ENCODE data around the gene SLC25A4. TPM values are rescaled to one million over a fixed set of nuclear protein-coding genes. Genes with fewer than 3 reads are reported as not detected.
"Not testable (repeated sequence)": the region's sequence is repeated elsewhere in the genome, so short reads cannot be mapped to it uniquely, and the experiment has no call there.

SLC25A4 gene
- total RNA-seq, 2 experiments from 2014 or later: 29.6 to 38.2 TPM

- intact Hi-C loops (cut with micrococcal nuclease; ENCODE audit: unreplicated experiment): no loop called here
- Histone ChIP-seq H3K9me2 (ENCODE audit: insufficient read depth, low read length) (no peaks in the 10 kb centered on the region), H3K27ac (ENCODE audit: low read depth, low read length, poor library complexity, severe bottlenecking) (no peak overlapping the region), H3K9me3 (ENCODE audit: low read length) (no peaks in the 10 kb centered on the region), H3K4me2 (ENCODE audit: low read length) (no peak overlapping the region), H3K36me3 (ENCODE audit: insufficient read depth, low read length) (no peaks in the 10 kb centered on the region), H4K20me1 (ENCODE audit: insufficient read depth, low read length) (no peaks in the 10 kb centered on the region), H2AFZ (ENCODE audit: low read length) (no peak overlapping the region), H3K79me2 (ENCODE audit: insufficient read depth, low read depth, low read length) (no peaks in the 10 kb centered on the region), H3K4me3 (ENCODE audit: low read depth, low read length, poor library complexity, severe bottlenecking) (no peak overlapping the region), H3K4me1 (ENCODE audit: insufficient read depth, low read length, poor library complexity, severe bottlenecking) (no peaks in the 10 kb centered on the region)
- ChIA-PET CTCF (ENCODE audit: unreplicated experiment) (no interaction called here), POLR2A (interaction anchor here (0.9 to 1.0 kb wide), 2 partner anchors 9 to 45 kb away, joined by 3 read pairs; no protein-coding TSS in a partner anchor)
- no TSS peak for BruUV-seq (replicated peaks)
- DNase-seq (ENCODE audit: low spot score): no peak
- TF ChIP-seq CTCF (conservative IDR thresholded peaks at IDR 0.05; ENCODE audit: low read length) (no peak), EZH2phosphoT487 (IDR thresholded peaks at IDR 0.05; ENCODE audit: borderline replicate concordance, low read depth, low read length) (no peak)
Observed at GRCh38 chr4:185115827-185116232, 27.2 kb upstream of the SLC25A4 start.

- no peak overlapping the region for H3K27ac ChIP-seq (ENCODE audit: low read depth, low read length, poor library complexity, severe bottlenecking)
- H3K79me2 ChIP-seq (ENCODE audit: insufficient read depth, low read depth, low read length): no peaks in the 10 kb centered on the region
- ChIA-PET POLR2A (no interaction called here), CTCF (ENCODE audit: unreplicated experiment) (no interaction called here)
- no peak for DNase-seq (ENCODE audit: low spot score)
- no peaks in the 10 kb centered on the region for H4K20me1 ChIP-seq (ENCODE audit: insufficient read depth, low read length)
- H3K9me2 ChIP-seq (ENCODE audit: insufficient read depth, low read length): no peaks in the 10 kb centered on the region
- no peaks in the 10 kb centered on the region for H3K36me3 ChIP-seq (ENCODE audit: insufficient read depth, low read length)
- no peak for TF ChIP-seq EZH2phosphoT487 (IDR thresholded peaks at IDR 0.05; ENCODE audit: borderline replicate concordance, low read depth, low read length)
- TF ChIP-seq CTCF (conservative IDR thresholded peaks at IDR 0.05; ENCODE audit: low read length): no peak
- H3K4me2 ChIP-seq (ENCODE audit: low read length): no peak overlapping the region
- intact Hi-C loops (cut with micrococcal nuclease; ENCODE audit: unreplicated experiment): no loop called here
- H3K4me1 ChIP-seq (ENCODE audit: insufficient read depth, low read length, poor library complexity, severe bottlenecking): no peaks in the 10 kb centered on the region
- no peaks in the 10 kb centered on the region for H3K9me3 ChIP-seq (ENCODE audit: low read length)
- no peak overlapping the region for H2AFZ ChIP-seq (ENCODE audit: low read length)
- H3K4me3 ChIP-seq (ENCODE audit: low read depth, low read length, poor library complexity, severe bottlenecking): no peak overlapping the region
- no TSS peak for BruUV-seq (replicated peaks)
Observed at GRCh38 chr4:185117300-185117934, 25.6 kb upstream of the SLC25A4 start.

GRCh38 chr4:185118876-185119275 is 24.2 kb upstream of the SLC25A4 start:
- Histone ChIP-seq H3K9me2 (ENCODE audit: insufficient read depth, low read length) (no peaks in the 10 kb centered on the region), H3K36me3 (ENCODE audit: insufficient read depth, low read length) (no peaks in the 10 kb centered on the region), H3K4me1 (ENCODE audit: insufficient read depth, low read length, poor library complexity, severe bottlenecking) (no peaks in the 10 kb centered on the region), H3K79me2 (ENCODE audit: insufficient read depth, low read depth, low read length) (no peaks in the 10 kb centered on the region), H3K9me3 (ENCODE audit: low read length) (no peaks in the 10 kb centered on the region), H3K4me2 (ENCODE audit: low read length) (no peak overlapping the region), H2AFZ (ENCODE audit: low read length) (no peak overlapping the region), H3K27ac (ENCODE audit: low read depth, low read length, poor library complexity, severe bottlenecking) (no peak overlapping the region), H4K20me1 (ENCODE audit: insufficient read depth, low read length) (no peaks in the 10 kb centered on the region), H3K4me3 (ENCODE audit: low read depth, low read length, poor library complexity, severe bottlenecking) (no peak overlapping the region)
- intact Hi-C loops (cut with micrococcal nuclease; ENCODE audit: unreplicated experiment): no loop called here
- no peak for DNase-seq (ENCODE audit: low spot score)
- CTCF ChIA-PET (ENCODE audit: unreplicated experiment): no interaction called here
- no peak for TF ChIP-seq CTCF (conservative IDR thresholded peaks at IDR 0.05; ENCODE audit: low read length)
- BruUV-seq (replicated peaks): no TSS peak
- POLR2A ChIA-PET: interaction anchor here (1.0 kb wide), 1 partner anchor 23 kb away, joined by 3 read pairs; no protein-coding TSS in a partner anchor

- H3K4me2 ChIP-seq (ENCODE audit: low read length); H4K20me1 ChIP-seq (ENCODE audit: insufficient read depth, low read length); DNase-seq (ENCODE audit: low spot score); BruUV-seq (replicated peaks); H3K36me3 ChIP-seq (ENCODE audit: insufficient read depth, low read length); H3K4me3 ChIP-seq (ENCODE audit: low read depth, low read length, poor library complexity, severe bottlenecking); H3K79me2 ChIP-seq (ENCODE audit: insufficient read depth, low read depth, low read length); H3K27ac ChIP-seq (ENCODE audit: low read depth, low read length, poor library complexity, severe bottlenecking); H2AFZ ChIP-seq (ENCODE audit: low read length); H3K9me3 ChIP-seq (ENCODE audit: low read length); H3K9me2 ChIP-seq (ENCODE audit: insufficient read depth, low read length); intact Hi-C loops (cut with micrococcal nuclease; ENCODE audit: unreplicated experiment); CTCF ChIA-PET (ENCODE audit: unreplicated experiment); H3K4me1 ChIP-seq (ENCODE audit: insufficient read depth, low read length, poor library complexity, severe bottlenecking): not testable (repeated sequence)
- POLR2A ChIA-PET: interaction anchor here (1.0 kb wide), 1 partner anchor 23 kb away, joined by 3 read pairs; no protein-coding TSS in a partner anchor
Observed at GRCh38 chr4:185119467-185119866, 23.6 kb upstream of the SLC25A4 start.
